GM12892 (cell line): ENCODE measurements around the gene TTC17.

Experiments used
- POLR2A ChIP-seq: IDR thresholded peaks from 2 replicates; pipeline ENCODE4 v1.6.1; 2011; ENCODE audit warnings: low read depth, low read length, control low read depth
- POLR2AphosphoS5 ChIP-seq: IDR thresholded peaks from 2 replicates; pipeline ENCODE4 v1.6.1; 2011; ENCODE audit warnings: low read depth, low read length, control low read depth

DNA sequence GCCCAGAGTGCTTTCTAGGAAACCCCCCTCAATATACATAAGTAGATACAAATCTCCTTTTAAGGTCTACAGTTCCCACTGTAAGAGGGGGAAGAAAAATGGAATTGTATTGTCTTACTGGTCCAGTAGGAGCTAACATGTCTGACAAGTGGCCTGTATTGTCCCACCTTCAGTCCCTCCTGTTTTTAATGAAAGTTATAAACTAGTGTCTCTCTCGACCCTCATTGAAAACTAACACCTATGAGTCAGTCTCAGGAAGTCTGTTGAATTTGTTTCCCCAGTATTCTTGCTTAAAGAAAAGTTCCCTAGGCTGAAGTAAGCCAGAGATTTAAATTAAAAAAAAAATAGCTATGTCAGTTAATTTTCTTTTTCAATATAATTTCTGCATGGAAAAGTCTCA, 69.3 kb downstream of the TTC17 start:
- TF ChIP-seq POLR2A (no peak), POLR2AphosphoS5 (no peak)
